PC-9 (cell line): ENCODE data around the gene MAGI2.

Source experiments
- EZH2 ChIP-seq: fragments of 200-600 bp; sonication (generic); IDR thresholded peaks from 2 replicates; pipeline ENCODE4 v1.8.0; 2017; ENCODE audit warnings: antibody characterized with exemption, low read depth
- TF ChIP-seq, protein P1 (sequence below): fragments of 200-600 bp; sonication (generic); conservative IDR thresholded peaks from 2 replicates; pipeline ENCODE4 v1.6.1; 2017; ENCODE audit warnings: mixed run types, antibody characterized with exemption, mild to moderate bottlenecking, moderate library complexity

DNA sequence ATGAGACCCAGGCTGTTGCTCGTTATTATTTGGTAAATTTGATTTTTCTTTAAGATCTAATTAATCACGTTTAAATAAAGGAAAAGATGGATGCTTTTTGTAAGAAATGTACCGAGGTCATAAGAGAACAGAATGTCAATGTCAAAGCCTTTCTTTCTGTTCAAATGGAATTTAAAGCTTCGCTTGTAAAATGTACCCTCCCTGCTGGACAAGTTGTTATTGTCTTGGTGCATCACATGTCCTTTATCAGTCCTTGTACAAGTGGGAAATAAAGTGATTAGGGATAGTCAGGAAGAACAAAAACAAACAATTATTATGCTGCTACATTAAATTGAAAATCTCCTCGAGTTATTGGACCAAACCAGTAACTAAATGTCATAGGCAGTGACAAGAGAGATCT lies 1291.7 kb downstream of the MAGI2 start:
- TF ChIP-seq, protein P1, sequence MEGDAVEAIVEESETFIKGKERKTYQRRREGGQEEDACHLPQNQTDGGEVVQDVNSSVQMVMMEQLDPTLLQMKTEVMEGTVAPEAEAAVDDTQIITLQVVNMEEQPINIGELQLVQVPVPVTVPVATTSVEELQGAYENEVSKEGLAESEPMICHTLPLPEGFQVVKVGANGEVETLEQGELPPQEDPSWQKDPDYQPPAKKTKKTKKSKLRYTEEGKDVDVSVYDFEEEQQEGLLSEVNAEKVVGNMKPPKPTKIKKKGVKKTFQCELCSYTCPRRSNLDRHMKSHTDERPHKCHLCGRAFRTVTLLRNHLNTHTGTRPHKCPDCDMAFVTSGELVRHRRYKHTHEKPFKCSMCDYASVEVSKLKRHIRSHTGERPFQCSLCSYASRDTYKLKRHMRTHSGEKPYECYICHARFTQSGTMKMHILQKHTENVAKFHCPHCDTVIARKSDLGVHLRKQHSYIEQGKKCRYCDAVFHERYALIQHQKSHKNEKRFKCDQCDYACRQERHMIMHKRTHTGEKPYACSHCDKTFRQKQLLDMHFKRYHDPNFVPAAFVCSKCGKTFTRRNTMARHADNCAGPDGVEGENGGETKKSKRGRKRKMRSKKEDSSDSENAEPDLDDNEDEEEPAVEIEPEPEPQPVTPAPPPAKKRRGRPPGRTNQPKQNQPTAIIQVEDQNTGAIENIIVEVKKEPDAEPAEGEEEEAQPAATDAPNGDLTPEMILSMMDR: no peak
- TF ChIP-seq EZH2: no peak
